ENCODE data around the gene FBXO40.

DNA sequence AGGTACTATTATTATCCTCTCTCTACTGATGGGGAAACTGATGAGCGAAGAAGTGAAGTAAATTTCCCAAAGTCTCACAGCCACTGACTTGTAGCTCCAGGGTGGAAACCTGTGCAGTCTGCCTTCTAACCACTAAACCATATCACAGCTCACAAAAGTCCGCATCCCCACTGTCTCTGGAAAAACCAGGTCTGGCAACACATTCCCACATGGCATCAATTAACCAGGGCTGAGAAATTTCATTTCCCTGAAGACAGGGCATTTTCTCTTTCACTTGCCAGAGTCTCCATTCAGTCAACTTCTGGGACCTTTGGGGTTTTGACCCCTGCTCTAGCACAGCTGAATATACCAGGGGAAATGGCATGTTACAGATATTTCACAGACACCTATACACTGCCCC lies 26.5 kb downstream of the FBXO40 start:
- TF ChIP-seq, protein P1, sequence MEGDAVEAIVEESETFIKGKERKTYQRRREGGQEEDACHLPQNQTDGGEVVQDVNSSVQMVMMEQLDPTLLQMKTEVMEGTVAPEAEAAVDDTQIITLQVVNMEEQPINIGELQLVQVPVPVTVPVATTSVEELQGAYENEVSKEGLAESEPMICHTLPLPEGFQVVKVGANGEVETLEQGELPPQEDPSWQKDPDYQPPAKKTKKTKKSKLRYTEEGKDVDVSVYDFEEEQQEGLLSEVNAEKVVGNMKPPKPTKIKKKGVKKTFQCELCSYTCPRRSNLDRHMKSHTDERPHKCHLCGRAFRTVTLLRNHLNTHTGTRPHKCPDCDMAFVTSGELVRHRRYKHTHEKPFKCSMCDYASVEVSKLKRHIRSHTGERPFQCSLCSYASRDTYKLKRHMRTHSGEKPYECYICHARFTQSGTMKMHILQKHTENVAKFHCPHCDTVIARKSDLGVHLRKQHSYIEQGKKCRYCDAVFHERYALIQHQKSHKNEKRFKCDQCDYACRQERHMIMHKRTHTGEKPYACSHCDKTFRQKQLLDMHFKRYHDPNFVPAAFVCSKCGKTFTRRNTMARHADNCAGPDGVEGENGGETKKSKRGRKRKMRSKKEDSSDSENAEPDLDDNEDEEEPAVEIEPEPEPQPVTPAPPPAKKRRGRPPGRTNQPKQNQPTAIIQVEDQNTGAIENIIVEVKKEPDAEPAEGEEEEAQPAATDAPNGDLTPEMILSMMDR (conservative IDR thresholded peaks at IDR 0.05; ENCODE audit: low read depth in 2 of 2) = no peak
- TF ChIP-seq EZH2phosphoT487 (IDR thresholded peaks at IDR 0.05; ENCODE audit: unreplicated experiment) (no peak), POLR2AphosphoS5 (IDR thresholded peaks at IDR 0.05; ENCODE audit: low read depth) (no peak), EZH2 (IDR thresholded peaks at IDR 0.05; ENCODE audit: low read depth, unreplicated experiment) (no peak), NANOG (IDR thresholded peaks at IDR 0.05; ENCODE audit: borderline replicate concordance) (no peak), ZNF331 (CRISPR knock-in tag; IDR thresholded peaks at IDR 0.05; ENCODE audit: low read depth) (no peak), CREB1 (CRISPR knock-in tag; IDR thresholded peaks at IDR 0.05; ENCODE audit: low read depth) (no peak)

Measured in GM23338 (cell line).